GM13977 (cell line): Measurements from ENCODE around the gene TRAF2.

Source experiments
- DNase-seq: peaks from one replicate; pipeline ENCODE4 v3.0.0; 2012; ENCODE audit warnings: low spot score
- CTCF ChIP-seq: IDR thresholded peaks from 2 replicates; pipeline ENCODE4 v1.5.1; 2012; ENCODE audit warnings: mild to moderate bottlenecking, control low read depth; ENCODE audit not compliant: insufficient read depth; ENCODE audit errors: extremely low read depth, missing control alignments
- in situ Hi-C: fragments of 300-500 bp; cut with MboI; formaldehyde crosslinking; loops from one replicate; pipeline ENCODE4 v1.12.0; 2022; ENCODE audit warnings: low sequenced_read_pairs, low pct_unique_long_range_greater_than_20kb, mixed read lengths, inconsistent platforms; ENCODE audit not compliant: unreplicated experiment

TRAF2 gene

GRCh38 chr9:136852664-136853595 lies 33.4 kb upstream of the TRAF2 start:
- in situ Hi-C loops = no loop called here
- no peak for TF ChIP-seq CTCF
- DNase-seq = no peak

- in situ Hi-C loops = no loop called here
Observed at GRCh38 chr9:136853596-136854112, 32.7 kb upstream of the TRAF2 start.

GRCh38 chr9:136854113-136854841 lies 32.0 kb upstream of the TRAF2 start:
- TF ChIP-seq CTCF = no peak
- no peak for DNase-seq
- in situ Hi-C loops = no loop called here

More at GRCh38 chr9:136853596-136854112, 32.7 kb upstream of the TRAF2 start:
- DNase-seq = no peak
- TF ChIP-seq CTCF = no peak

- in situ Hi-C loops = no loop called here
- TF ChIP-seq CTCF = no peak
- no peak for DNase-seq
Observed at GRCh38 chr9:136854842-136855460, 31.4 kb upstream of the TRAF2 start.

- no peak for TF ChIP-seq CTCF
- in situ Hi-C loops = no loop called here
- DNase-seq = no peak
Observed at GRCh38 chr9:136855461-136856078, 30.7 kb upstream of the TRAF2 start.

- in situ Hi-C loops = no loop called here
- no peak for DNase-seq
- no peak for TF ChIP-seq CTCF
Observed at GRCh38 chr9:136856079-136856476, 30.2 kb upstream of the TRAF2 start.
